ENCODE results near the gene PRSS53.

GRCh38 chr16:31106509-31107464, 18.0 kb upstream of the PRSS53 start:
- TF ChIP-seq, protein P1, sequence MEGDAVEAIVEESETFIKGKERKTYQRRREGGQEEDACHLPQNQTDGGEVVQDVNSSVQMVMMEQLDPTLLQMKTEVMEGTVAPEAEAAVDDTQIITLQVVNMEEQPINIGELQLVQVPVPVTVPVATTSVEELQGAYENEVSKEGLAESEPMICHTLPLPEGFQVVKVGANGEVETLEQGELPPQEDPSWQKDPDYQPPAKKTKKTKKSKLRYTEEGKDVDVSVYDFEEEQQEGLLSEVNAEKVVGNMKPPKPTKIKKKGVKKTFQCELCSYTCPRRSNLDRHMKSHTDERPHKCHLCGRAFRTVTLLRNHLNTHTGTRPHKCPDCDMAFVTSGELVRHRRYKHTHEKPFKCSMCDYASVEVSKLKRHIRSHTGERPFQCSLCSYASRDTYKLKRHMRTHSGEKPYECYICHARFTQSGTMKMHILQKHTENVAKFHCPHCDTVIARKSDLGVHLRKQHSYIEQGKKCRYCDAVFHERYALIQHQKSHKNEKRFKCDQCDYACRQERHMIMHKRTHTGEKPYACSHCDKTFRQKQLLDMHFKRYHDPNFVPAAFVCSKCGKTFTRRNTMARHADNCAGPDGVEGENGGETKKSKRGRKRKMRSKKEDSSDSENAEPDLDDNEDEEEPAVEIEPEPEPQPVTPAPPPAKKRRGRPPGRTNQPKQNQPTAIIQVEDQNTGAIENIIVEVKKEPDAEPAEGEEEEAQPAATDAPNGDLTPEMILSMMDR (IDR thresholded peaks at IDR 0.05), result no peak
- no peak for TF ChIP-seq POLR2A (IDR thresholded peaks at IDR 0.05)

Measured in upper lobe of left lung (tissue), 4 donors.